HG03520 (cell line): Measurements from ENCODE around the gene VPS11.

Source experiments
- ATAC-seq: cut with Tn5 transposase; IDR thresholded peaks from one replicate; pipeline ENCODE4 v1.9.1; 2021; ENCODE audit warnings: mild to moderate bottlenecking, moderate library complexity; ENCODE audit not compliant: unreplicated experiment

Gene VPS11

DNA sequence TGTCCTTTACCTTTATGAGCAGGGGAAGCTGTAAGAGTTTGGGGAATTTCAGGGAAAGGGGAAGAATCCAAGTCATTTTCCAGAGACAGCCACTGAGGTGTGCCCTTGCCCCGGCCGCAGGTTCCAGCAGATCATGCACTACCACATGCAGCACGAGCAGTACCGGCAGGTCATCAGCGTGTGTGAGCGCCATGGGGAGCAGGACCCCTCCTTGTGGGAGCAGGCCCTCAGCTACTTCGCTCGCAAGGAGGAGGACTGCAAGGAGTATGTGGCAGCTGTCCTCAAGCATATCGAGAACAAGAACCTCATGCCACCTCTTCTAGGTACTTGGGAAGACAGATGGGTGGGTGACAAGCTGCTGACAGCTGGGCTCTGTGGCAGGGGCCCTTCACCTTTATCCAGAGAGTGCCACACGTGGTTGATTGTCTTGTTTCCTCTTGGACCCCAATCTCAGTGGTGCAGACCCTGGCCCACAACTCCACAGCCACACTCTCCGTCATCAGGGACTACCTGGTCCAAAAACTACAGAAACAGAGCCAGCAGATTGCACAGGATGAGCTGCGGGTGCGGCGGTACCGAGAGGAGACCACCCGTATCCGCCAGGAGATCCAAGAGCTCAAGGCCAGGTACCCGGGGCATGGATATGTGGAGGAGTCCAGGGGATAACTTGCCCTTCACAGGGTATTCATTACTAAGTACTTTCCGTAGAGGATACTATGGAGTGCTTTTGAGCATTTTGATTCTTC lies 11.2 kb downstream of the VPS11 start:
- no peak for ATAC-seq

DNA sequence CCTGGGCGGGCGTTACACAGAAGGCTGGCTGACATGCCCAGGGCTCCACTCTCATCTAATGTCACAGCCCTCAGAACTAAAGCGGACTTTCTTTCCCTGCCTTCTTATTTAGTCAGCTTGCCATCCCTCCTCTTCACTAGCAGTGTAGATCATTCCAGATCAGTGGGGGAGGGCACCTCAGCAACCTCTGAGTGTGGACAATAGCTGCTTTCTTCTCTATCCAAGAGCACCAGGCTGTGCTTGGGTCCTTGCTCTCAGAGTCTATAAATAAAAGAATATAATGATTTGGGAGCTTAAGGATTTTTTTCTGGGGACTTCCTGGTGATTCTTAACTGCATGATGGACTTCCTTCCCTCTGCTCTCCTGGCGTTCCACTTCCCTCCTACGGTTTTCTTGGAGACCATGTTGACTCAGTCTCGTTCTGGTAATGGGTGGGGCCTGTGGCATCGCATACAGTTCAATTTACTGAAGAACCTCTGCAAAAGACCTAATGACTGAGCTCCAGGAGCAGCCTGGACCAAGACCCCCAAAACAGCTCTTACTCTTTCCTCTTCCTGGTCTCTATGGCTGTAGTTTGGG lies 14.2 kb downstream of the VPS11 start:
- no peak for ATAC-seq

DNA sequence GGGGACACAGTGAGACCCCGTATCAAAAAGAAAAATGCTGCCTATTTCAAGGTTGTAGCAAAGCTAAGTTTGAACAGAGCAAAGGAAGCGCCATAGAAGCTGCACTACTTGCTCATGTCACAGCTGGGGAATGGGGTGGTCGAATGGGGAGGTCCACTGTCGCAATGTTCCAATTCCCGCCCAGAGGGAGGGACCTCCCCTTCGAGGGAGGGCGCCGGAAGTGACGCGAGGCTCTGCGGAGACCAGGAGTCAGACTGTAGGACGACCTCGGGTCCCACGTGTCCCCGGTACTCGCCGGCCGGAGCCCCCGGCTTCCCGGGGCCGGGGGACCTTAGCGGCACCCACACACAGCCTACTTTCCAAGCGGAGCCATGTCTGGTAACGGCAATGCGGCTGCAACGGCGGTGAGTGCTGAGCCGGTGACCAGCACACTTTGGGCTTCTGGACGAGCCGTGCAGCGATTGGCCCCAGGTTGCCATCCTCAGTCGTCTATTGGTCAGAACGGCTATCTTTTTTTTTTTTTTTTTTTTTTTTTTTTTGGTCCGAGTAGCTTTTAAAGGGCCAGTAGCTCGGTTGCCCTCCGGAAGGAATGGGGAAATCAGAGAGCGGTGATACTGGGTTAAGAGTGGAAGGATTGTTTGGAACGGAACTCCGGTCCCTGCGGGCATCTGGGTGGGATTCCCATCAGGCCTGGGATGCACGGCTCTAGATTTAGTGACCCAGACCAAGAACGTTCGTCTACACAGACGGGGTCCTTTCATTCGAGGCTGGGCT lies 17.2 kb downstream of the VPS11 start, which contains the start of gene HMBS:
Gene HMBS (plus strand): TSS at position 219 of the 774 bp plus-strand sequence. CDS start 153 bp downstream, at position 372.
- peak; percentile 88 for ATAC-seq

DNA sequence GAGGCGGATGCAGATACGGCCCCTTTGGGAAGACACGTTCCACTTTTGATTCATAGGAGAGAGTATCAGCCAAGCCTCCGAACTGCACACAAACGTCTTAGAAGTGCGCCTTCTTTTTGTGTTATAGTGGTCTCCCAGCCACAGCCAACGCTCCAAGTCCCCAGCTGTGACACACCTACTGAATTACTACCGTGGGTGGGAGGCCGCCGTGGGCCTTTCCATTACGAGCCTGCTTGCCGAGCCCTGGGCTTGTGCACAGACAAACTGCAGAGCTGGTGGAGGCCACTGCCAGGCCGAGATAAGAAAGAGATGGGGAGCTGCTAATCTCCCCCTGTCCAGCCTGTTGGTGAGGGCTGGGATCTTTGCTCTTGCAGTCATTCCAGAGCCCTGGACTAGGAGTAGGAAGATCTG lies 17.8 kb downstream of the VPS11 start:
- ATAC-seq = peak; percentile 10

DNA sequence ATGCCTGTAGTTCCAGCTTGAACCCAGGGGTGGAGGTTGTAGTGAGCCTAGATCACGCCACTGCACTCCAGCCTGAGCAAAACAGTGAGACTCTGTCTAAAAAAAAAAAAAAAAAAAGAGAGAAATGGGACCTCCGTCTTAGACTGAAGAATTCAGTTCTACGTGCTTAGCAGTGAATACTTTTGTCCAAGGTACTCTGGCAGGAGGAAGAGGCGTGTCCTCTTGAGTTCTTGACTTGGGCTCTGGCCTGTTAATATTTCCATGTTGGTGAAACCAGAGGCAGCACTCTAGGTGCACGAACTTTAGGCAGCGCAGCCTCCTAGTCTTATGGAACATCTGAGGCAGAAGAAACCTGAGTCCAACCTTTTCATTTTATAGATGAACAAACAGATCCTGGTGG lies 19.5 kb downstream of the VPS11 start:
- no peak for ATAC-seq

DNA sequence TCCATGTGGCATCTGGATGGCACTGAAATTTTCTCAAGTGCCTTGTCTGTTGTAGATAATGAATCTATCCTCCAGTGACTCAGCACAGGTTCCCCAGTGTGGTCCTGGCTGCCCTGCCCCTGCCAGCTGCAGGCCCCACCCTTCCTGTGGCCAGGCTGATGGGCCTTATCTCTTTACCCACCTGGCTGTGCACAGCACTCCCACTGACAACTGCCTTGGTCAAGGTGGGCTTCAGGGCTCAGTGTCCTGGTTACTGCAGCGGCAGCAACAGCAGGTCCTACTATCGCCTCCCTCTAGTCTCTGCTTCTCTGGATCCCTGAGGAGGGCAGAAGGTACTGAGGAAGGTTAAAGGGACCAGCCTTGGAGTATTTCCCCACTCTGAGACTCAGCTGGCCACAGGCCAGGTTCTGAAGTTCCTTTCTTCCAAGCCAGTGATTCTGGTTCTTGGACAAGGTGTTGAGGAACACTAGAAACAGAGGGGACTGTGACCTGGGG lies 20.2 kb downstream of the VPS11 start:
- no peak for ATAC-seq

DNA sequence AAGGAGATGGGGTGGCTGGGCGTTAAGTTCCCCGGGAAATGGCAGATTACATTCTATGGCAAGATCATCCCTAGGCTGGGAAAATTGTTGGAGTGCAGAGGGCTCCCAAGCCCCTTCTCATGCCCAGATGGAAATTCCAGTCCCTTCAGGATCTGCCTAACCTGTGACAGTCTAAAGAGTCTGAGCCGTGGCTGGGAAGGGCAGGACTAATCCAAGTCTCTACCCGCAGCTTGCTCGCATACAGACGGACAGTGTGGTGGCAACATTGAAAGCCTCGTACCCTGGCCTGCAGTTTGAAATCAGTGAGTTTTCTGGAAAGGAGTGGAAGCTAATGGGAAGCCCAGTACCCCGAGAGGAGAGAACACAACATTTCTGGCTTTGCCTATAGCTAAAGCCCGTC lies 20.8 kb downstream of the VPS11 start:
- no peak for ATAC-seq

DNA sequence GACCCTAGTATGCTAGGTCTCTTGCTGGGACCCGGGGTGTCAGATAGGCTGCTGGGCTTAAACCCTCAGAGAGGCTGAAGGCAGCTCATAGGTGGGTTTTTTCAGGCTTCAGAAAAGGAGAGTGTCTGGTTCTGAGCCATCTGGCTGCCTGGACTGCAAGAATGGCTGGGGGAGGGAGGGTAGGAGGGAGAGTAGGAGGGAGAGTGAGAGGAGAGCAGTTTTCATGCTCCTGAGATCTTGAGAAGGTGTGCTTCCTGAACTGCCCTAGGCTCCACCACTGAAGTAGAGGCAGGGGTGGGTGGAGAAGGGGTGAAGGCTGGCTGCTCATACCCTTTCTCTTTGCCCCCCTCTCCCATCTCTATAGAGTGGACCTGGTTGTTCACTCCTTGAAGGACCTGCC lies 21.7 kb downstream of the VPS11 start:
- no peak for ATAC-seq

DNA sequence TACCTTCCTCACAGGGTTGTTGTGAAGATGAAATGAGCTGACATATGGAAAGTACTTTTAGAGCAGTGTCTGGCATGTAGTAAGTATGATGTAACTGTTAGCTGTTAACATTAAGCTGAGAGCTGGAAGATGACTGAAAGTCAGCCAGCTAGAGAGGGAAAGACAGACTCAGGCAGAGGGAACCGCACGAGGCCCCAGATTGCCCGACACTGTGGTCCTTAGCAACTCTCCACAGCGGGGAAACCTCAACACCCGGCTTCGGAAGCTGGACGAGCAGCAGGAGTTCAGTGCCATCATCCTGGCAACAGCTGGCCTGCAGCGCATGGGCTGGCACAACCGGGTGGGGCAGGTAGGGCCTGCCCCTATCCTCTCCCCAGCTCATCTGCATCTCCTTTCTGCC lies 23.6 kb downstream of the VPS11 start:
- ATAC-seq = no peak

DNA sequence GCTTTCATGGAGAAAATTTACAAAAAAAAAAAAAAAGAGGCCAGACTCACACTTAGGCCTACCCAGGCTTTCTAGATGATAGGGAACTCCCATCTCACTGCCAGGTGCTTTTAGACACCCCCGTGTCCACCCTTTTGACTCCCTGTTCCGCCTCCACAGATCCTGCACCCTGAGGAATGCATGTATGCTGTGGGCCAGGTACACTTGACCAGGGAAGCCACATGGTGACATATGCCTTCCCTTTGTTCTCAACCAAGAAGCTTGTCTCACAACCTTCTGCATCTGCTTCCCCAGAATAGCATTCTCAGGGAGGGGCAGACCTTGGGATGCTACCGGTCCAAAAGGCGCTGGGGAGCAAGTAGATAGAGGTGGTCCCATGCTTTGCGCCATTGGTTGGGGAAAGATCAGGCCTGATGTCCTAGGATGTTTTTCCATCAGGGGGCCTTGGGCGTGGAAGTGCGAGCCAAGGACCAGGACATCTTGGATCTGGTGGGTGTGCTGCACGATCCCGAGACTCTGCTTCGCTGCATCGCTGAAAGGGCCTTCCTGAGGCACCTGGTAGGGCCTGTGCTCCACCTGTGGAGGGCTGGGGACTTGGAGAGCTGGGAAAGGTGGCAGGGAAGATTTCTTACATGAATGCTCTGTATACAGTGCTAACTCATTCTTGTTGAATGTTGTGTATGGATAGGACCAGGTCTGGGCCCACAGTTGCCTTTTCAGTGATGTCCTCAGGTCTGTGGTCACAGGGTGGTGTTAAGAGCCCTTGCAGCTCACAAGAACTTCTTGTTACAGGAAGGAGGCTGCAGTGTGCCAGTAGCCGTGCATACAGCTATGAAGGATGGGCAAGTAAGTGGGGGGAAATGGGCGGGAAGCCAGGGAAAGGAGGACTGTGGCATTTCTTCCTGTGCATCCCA lies 24.6 kb downstream of the VPS11 start:
- no peak for ATAC-seq

DNA sequence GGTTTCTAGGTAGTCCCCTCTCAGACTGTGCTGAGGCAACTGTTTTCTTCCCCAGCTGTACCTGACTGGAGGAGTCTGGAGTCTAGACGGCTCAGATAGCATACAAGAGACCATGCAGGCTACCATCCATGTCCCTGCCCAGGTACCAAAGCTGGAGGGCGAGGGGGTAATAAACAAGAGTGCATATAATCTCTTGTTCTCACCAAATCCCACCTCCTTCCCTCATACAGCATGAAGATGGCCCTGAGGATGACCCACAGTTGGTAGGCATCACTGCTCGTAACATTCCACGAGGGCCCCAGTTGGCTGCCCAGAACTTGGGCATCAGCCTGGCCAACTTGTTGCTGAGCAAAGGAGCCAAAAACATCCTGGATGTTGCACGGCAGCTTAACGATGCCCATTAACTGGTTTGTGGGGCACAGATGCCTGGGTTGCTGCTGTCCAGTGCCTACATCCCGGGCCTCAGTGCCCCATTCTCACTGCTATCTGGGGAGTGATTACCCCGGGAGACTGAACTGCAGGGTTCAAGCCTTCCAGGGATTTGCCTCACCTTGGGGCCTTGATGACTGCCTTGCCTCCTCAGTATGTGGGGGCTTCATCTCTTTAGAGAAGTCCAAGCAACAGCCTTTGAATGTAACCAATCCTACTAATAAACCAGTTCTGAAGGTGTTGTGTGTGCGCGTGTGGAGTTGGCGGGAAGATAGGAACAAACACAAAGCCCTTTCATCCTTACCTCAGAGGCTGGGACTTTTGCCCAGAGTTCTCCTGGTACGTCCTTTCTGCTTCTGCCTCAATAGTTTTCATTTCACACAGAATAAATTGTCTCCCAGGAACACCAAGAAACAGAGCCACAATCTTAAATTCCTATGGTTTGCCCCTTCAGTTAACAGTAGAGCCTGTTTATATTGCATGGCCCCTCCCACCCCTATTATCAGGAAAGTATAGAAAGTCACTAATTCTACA lies 25.5 kb downstream of the VPS11 start:
- no peak for ATAC-seq

DNA sequence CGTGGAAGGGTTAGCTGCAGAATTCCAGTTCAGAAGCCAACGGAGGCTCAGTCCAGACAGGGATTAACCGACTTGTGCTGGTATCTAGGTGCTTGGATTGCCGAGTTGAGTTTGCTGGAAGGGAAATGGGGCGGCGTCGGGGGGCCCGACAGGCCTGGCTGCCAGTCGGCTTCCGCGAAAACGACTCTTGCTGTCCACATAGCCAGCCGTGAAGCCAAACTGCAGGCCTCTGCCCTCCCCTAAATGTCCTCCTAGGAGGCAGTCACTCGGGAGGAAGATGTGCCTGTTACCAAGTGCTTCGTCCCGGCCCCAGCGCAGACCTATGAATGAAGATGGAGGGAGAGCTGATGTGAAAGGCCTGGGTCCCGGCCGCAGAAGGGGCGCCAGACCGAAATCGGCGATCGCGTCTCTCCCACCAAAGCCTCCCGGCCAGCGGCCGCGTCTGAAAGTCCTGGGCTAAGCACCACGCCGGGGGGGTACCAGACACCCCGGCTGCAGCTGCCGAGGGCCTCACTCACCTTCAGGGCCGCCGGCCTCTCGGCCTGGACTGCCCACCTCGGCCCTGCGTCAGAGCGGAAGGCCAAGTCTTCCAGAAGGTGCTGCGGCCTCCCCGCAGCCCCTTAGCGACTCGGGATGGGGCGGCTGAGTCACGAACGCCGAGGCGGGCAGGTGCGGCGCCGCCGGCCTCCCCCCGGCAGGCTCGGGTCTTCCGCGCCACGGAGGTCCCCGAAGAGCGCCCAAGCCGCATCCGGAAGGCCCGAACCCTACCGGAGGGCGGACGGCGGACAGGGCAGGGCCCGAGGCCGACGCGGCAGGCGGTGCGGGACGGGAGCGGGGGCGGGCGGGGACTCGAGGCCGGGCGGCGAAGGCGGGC lies 26.6 kb downstream of the VPS11 start:
- ATAC-seq = peak; percentile 4

DNA sequence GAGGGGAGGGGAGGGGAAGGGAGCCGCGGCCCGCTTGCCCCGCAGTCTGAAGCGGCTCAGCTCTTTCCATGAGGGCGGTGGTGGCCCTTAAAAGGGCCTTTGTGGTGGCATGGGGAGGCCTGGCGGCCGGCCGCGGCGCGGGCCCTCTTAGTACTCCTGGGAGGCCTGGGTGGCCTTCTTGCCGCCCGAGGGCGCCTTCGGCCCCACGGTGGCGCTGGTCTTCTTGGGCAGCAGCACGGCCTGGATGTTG lies 27.1 kb downstream of the VPS11 start:
- peak; percentile 23 for ATAC-seq

DNA sequence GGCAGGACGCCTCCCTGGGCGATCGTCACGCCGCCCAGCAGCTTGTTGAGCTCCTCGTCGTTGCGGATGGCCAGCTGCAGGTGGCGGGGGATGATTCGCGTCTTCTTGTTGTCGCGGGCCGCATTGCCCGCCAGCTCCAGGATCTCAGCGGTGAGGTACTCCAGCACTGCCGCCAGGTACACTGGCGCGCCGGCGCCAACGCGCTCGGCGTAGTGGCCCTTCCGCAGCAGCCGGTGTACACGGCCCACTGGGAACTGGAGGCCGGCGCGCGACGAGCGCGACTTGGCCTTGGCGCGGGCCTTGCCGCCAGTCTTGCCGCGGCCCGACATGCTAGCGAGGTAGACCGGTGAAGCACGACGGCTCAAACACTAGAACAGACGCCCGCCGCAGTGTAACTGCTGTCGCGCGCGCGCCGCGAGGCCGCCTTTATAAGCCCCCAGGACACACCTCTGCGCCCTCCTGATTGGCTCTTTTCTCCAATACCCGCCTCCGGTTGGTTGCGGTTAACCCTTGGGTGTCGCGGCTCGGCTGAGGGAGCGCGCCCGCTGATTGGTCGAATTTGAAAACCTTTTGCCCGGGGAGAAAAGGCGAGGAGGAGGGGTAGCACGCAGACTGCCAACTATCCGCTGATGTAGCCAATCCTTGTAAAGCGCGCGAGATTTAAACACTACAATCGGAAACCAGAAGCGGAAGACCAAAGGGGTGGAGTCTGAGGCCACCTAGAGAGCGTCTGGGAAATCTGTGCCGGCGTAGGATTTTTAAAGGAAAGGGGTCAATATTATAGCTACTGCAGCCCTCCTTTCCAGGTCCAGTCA lies 27.7 kb downstream of the VPS11 start:
- ATAC-seq = peak; percentile 87

DNA sequence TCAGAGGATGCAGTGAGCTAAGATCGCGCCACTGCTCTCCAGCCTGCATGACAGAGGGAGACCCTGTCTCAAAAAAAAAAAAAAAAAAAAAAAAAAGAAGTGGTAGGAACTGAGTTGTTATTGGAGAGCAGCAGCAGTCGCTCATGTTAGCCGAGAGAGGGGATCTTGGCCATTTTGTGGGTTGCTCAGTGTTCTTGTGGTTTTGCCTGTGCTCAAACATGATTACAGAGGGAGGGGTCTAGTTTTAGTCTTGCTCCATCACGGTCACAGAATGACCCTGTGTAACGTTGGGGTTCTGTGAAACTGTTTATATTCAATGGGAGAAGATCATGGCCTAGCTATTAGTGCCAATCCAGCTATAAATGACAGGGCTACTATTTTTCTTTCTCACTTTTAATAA lies 32.1 kb downstream of the VPS11 start:
- no peak for ATAC-seq

DNA sequence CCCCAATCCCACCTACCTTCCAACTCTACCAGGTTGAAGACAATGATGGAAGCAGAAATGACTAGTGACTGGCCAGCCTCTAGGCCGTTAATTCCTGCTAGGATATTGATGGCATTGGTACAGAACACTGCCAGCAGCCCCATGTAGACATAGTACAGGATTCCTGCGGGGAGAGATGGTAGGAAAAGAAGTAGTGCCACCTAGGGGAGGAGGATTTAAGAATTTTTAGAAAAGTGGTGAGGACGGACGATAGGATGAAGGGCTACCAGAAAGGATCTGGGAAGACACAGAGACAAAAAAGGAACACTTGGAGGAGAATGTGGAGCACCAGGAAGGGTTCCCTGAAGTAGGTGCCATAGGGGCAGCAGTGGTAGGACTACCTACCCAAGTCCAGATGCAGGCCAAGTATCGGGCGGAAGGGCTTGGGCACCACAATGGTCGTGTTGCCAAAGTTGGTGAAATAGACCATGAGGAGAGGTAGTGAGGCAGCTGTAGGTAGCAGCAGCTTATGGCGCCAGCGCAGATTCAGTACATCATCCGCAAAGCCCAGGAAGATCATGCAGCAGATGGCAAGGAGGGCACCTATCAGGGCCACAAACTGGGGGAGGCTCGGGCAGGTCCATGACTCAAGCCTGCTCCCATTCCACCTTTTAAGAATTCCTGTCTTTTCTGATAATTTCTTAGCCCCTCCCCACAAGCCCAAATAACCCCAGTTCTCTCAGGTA lies 32.8 kb downstream of the VPS11 start:
- no peak for ATAC-seq

DNA sequence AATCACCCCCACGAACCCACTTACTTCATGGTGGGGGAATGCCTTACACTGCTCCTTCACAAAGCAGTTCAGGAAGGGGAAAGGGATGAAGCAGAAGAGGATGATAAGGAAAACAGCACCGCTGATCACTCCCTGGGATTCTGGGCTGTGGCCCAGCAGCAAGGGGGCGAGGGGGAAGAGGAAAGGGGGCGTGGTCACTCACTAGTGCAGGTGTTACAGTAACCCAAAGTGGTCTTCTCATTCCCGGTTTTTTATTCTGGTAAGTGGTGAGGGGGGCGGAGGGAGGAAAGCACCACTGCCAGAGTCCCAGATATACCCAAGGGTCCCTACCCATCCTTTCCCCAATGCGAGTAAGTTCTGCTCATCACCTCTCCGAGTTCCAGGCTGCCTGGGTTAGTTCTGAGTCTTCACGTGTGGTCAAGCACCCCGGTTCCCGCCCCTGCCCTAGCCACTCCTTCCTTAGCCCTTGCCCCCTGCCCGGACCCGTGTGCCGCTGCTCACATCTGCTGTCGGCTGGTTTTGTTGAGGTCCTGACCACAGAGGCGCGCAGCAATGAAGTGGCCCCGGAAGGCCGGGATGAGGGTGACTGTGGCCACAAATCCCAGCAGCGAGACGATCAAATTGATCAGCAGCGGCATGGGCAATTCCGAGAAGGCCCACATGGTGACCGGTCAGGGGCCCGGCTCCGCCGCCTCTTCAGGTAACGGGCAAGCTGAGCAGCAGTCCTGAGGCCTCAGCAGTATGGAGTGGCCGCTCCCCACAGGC lies 33.6 kb downstream of the VPS11 start:
- peak; percentile 6 for ATAC-seq
